Stimulated activated CD8-positive, alpha-beta memory T cell treated with anti-CD3 and anti-CD28 coated beads, Interleukin-4, amount 100 ng/mL, for 1 hour (primary cell): ENCODE results near the gene TH.

Experiments used
- DNase-seq, 2 donors: peaks; one replicate each; pipeline ENCODE4 v3.0.0-alpha.2; 2020; ENCODE audit warnings: low read depth in 2 of 2, low spot score in 1 of 2

Gene TH

GRCh38 chr11:2114430-2115241 is 57.0 kb downstream of the TH start:
- no peak for DNase-seq
